Hepatocyte (in vitro differentiated cells): ENCODE data around the gene CRISPLD2. TPM values are rescaled to one million over a fixed set of nuclear protein-coding genes. Genes with fewer than 3 reads are reported as not detected.

Experiments
- DNase-seq: peaks from one replicate; pipeline ENCODE4 v3.0.0-alpha.2; 2016; ENCODE audit warnings: low spot score
- H2AFZ ChIP-seq: fragments of 200-600 bp; sonication (generic); 2 replicates; pipeline ENCODE4 v1.6.0; 2016; ENCODE audit warnings: antibody characterized with exemption, mild to moderate bottlenecking
- H3K27ac ChIP-seq: fragments of 200-600 bp; sonication (generic); 2 replicates; pipeline ENCODE4 v1.5.1; 2016; ENCODE audit warnings: mild to moderate bottlenecking
- H3K27me3 ChIP-seq: fragments of 200-600 bp; sonication (generic); 2 replicates; pipeline ENCODE4 v1.6.1; 2016
- H3K36me3 ChIP-seq: fragments of 200-600 bp; sonication (generic); replicated peaks from 2 replicates; pipeline ENCODE4 v1.5.1; 2016; ENCODE audit warnings: low read depth; ENCODE audit not compliant: insufficient read depth
- H3K4me1 ChIP-seq: fragments of 200-600 bp; sonication (generic); 2 replicates; pipeline ENCODE4 v1.5.1; 2016; ENCODE audit warnings: mild to moderate bottlenecking, moderate library complexity; ENCODE audit not compliant: insufficient read depth
- H3K4me2 ChIP-seq: fragments of 200-600 bp; sonication (generic); 2 replicates; pipeline ENCODE4 v1.6.0; 2016
- H3K4me3 ChIP-seq: fragments of 200-600 bp; sonication (generic); 2 replicates; pipeline ENCODE4 v1.5.1; 2016; ENCODE audit warnings: mild to moderate bottlenecking
- H3K79me2 ChIP-seq: fragments of 200-600 bp; sonication (generic); 2 replicates; pipeline ENCODE4 v1.6.0; 2017; ENCODE audit warnings: mild to moderate bottlenecking
- H3K9me2 ChIP-seq: fragments of 200-600 bp; sonication (generic); replicated peaks from 2 replicates; pipeline ENCODE4 v1.6.0; 2017; ENCODE audit warnings: mild to moderate bottlenecking; ENCODE audit not compliant: insufficient read depth
- H3K9me3 ChIP-seq: fragments of 200-600 bp; sonication (generic); 2 replicates; pipeline ENCODE4 v1.5.1; 2016; ENCODE audit warnings: low read depth, mild to moderate bottlenecking
- H4K20me1 ChIP-seq: fragments of 200-600 bp; sonication (generic); 2 replicates; pipeline ENCODE4 v1.6.0; 2016; ENCODE audit warnings: mild to moderate bottlenecking; ENCODE audit not compliant: insufficient read depth, poor library complexity, severe bottlenecking
- CTCF ChIP-seq: fragments of 200-600 bp; sonication (generic); IDR thresholded peaks from 2 replicates; pipeline ENCODE4 v1.5.1; 2016; ENCODE audit warnings: antibody characterized with exemption, mild to moderate bottlenecking; ENCODE audit not compliant: poor library complexity
- EZH2 ChIP-seq: fragments of 200-600 bp; sonication (generic); IDR thresholded peaks from 2 replicates; pipeline ENCODE4 v1.6.1; 2016; ENCODE audit warnings: antibody characterized with exemption, mild to moderate bottlenecking, borderline replicate concordance
- EZH2phosphoT487 ChIP-seq: fragments of 200-600 bp; sonication (generic); IDR thresholded peaks from one replicate; pipeline ENCODE4 v1.6.1; 2018; ENCODE audit warnings: antibody characterized with exemption, mild to moderate bottlenecking, low read depth, moderate library complexity; ENCODE audit not compliant: unreplicated experiment, severe bottlenecking
- WGBS: methylation state at CpG from one replicate; pipeline ENCODE4 v1.1.6; 2016; ENCODE audit warnings: low lambda C conversion rate; ENCODE audit errors: missing lambda C conversion rate; 5-methylcytosine and 5-hydroxymethylcytosine counted together
- polyA plus RNA-seq: library from polyadenylated mRNA; unstranded; fragments of >200 nt; fragmentation: Nextera tagmentation; extraction: Ambion mirVana; gene quantifications from 2 replicates; pipeline ENCODE4 v1.2.1, GENCODE V29; 2016
- total RNA-seq: library from RNA; depleted of rRNA; stranded (reverse); fragments of >200 nt; gene quantifications from 2 replicates; pipeline ENCODE4 v1.2.3, GENCODE V29; 2014

CRISPLD2 gene
- total and polyA plus RNA-seq, 2 experiments from 2014 or later: 281 to 315 TPM

- no peak overlapping the region for H2AFZ ChIP-seq
- no peak for DNase-seq
- no peak for TF ChIP-seq EZH2phosphoT487
- no peak for TF ChIP-seq EZH2
- TF ChIP-seq CTCF: no peak
- no peaks in the 10 kb centered on the region for H3K36me3 ChIP-seq
- no peaks in the 10 kb centered on the region for H3K9me3 ChIP-seq
- H3K27me3 ChIP-seq: no peaks in the 10 kb centered on the region
- H3K79me2 ChIP-seq: no peaks in the 10 kb centered on the region
- no peak overlapping the region for H3K4me2 ChIP-seq
- H3K4me3 ChIP-seq: no peak overlapping the region
- no peaks in the 10 kb centered on the region for H4K20me1 ChIP-seq
- no peaks in the 10 kb centered on the region for H3K9me2 ChIP-seq
- 86% methylated on average over 8 of the region's 8 CpGs for WGBS
- H3K4me1 ChIP-seq: no peaks in the 10 kb centered on the region
- H3K27ac ChIP-seq: no peak overlapping the region
Measured at GRCh38 chr16:84808826-84809225, 11.0 kb upstream of the CRISPLD2 start.

GRCh38 chr16:84810518-84811273, 9.1 kb upstream of the CRISPLD2 start:
- no peaks in the 10 kb centered on the region for H3K9me2 ChIP-seq
- WGBS: 93% methylated on average over 17 of the region's 17 CpGs
- H3K4me2 ChIP-seq: no peak overlapping the region
- no peak overlapping the region for H3K4me3 ChIP-seq
- H3K27ac ChIP-seq: no peak overlapping the region
- no peaks in the 10 kb centered on the region for H3K79me2 ChIP-seq
- H3K36me3 ChIP-seq: no peaks in the 10 kb centered on the region
- no peak overlapping the region for H2AFZ ChIP-seq
- TF ChIP-seq EZH2: no peak
- no peak for TF ChIP-seq EZH2phosphoT487
- no peak for TF ChIP-seq CTCF
- H3K9me3 ChIP-seq: no peaks in the 10 kb centered on the region
- no peaks in the 10 kb centered on the region for H3K27me3 ChIP-seq
- no peaks in the 10 kb centered on the region for H4K20me1 ChIP-seq
- no peak for DNase-seq
- no peaks in the 10 kb centered on the region for H3K4me1 ChIP-seq

GRCh38 chr16:84811529-84811928, 8.3 kb upstream of the CRISPLD2 start:
- H3K9me2 ChIP-seq: no peaks in the 10 kb centered on the region
- TF ChIP-seq CTCF (no peak), EZH2 (no peak), EZH2phosphoT487 (no peak)
- H3K4me1 ChIP-seq: no peaks in the 10 kb centered on the region
- H2AFZ ChIP-seq: no peak overlapping the region
- no peaks in the 10 kb centered on the region for H3K9me3 ChIP-seq
- no peak overlapping the region for H3K27ac ChIP-seq
- H3K4me2 ChIP-seq: no peak overlapping the region
- WGBS: 100% methylated on average over 2 of the region's 2 CpGs
- no peak for DNase-seq
- no peaks in the 10 kb centered on the region for H4K20me1 ChIP-seq
- H3K79me2 ChIP-seq: no peaks in the 10 kb centered on the region
- no peaks in the 10 kb centered on the region for H3K27me3 ChIP-seq
- H3K4me3 ChIP-seq: no peak overlapping the region
- H3K36me3 ChIP-seq: no peaks in the 10 kb centered on the region
